Liver (tissue), 9 donors: ENCODE results near the gene KIRREL1. TPM values are rescaled to one million over a fixed set of nuclear protein-coding genes. Genes with fewer than 3 reads are reported as not detected.

Source experiments
- DNase-seq: peaks from one replicate; pipeline ENCODE4 v3.0.0-alpha.2; 2017; ENCODE audit warnings: low spot score
- H3K27ac ChIP-seq, 2 donors: one replicate each; pipeline ENCODE4 v1.7.0; 2013; ENCODE audit warnings: inconsistent platforms in 2 of 2, low read length in 2 of 2, control low read depth in 1 of 2, low read depth in 1 of 2, mild to moderate bottlenecking in 1 of 2
- H3K27me3 ChIP-seq, 4 donors: one replicate each; pipeline versions ENCODE4 v1.6.1 to v1.7.0; 2013; ENCODE audit warnings: low read length in 3 of 4, inconsistent platforms in 1 of 4, mild to moderate bottlenecking in 1 of 4, moderate library complexity in 1 of 4; ENCODE audit not compliant: control insufficient read depth in 4 of 4, insufficient read depth in 4 of 4
- H3K36me3 ChIP-seq, 4 donors: one replicate each; pipeline versions ENCODE4 v1.6.1 to v1.7.0; 2013; ENCODE audit warnings: low read length in 3 of 4, mild to moderate bottlenecking in 3 of 4, low read depth in 1 of 4, moderate library complexity in 1 of 4; ENCODE audit not compliant: control insufficient read depth in 4 of 4, insufficient read depth in 3 of 4
- H3K4me1 ChIP-seq, 4 donors: one replicate each; pipeline versions ENCODE4 v1.6.1 to v1.7.0; 2013; ENCODE audit warnings: low read length in 3 of 4, mild to moderate bottlenecking in 3 of 4, moderate library complexity in 1 of 4; ENCODE audit not compliant: control insufficient read depth in 4 of 4, insufficient read depth in 4 of 4
- H3K4me3 ChIP-seq, 3 donors: one replicate each; pipeline versions ENCODE4 v1.6.1 to v1.7.0; 2013; ENCODE audit warnings: low read length in 3 of 3, control low read depth in 1 of 3, low read depth in 1 of 3, mild to moderate bottlenecking in 1 of 3
- H3K9ac ChIP-seq, 2 donors: one replicate each; pipeline ENCODE4 v1.7.0; 2013; ENCODE audit warnings: low read length in 2 of 2, mild to moderate bottlenecking in 2 of 2, moderate library complexity in 2 of 2, control low read depth in 1 of 2, low read depth in 1 of 2
- H3K9me3 ChIP-seq, 4 donors: one replicate each; pipeline versions ENCODE4 v1.6.1 to v1.7.0; 2013; ENCODE audit warnings: low read length in 3 of 4; ENCODE audit not compliant: control insufficient read depth in 4 of 4
- EGR1 ChIP-seq, 2 donors: IDR thresholded peaks; 2 replicates each; pipeline ENCODE4 v1.6.1; 2016 to 2018; ENCODE audit warnings: antibody characterized with exemption in 2 of 2, low read depth in 2 of 2
- FOXA1 ChIP-seq: IDR thresholded peaks from 2 replicates; pipeline ENCODE4 v1.6.1; 2016; ENCODE audit warnings: antibody characterized with exemption
- FOXA2 ChIP-seq: IDR thresholded peaks from 2 replicates; pipeline ENCODE4 v1.6.1; 2016; ENCODE audit warnings: antibody characterized with exemption
- GABPA ChIP-seq, 2 donors: IDR thresholded peaks in 1 of 2; conservative IDR thresholded peaks in 1 of 2; 2 replicates each; pipeline ENCODE4 v1.6.1; 2016; ENCODE audit warnings: antibody characterized with exemption in 2 of 2, mild to moderate bottlenecking in 1 of 2, moderate library complexity in 1 of 2
- HNF4A ChIP-seq, 2 donors: conservative IDR thresholded peaks; 2 replicates each; pipeline ENCODE4 v1.6.1; 2016; ENCODE audit warnings: antibody characterized with exemption in 2 of 2, mild to moderate bottlenecking in 2 of 2
- HNF4G ChIP-seq: IDR thresholded peaks from 2 replicates; pipeline ENCODE4 v1.6.1; 2016; ENCODE audit warnings: antibody characterized with exemption
- JUND ChIP-seq, 2 donors: IDR thresholded peaks; 2 replicates each; pipeline ENCODE4 v1.6.1; 2016; ENCODE audit warnings: antibody characterized with exemption in 2 of 2
- NR2F2 ChIP-seq: IDR thresholded peaks from 2 replicates; pipeline ENCODE4 v1.6.1; 2016; ENCODE audit warnings: antibody characterized with exemption
- RAD21 ChIP-seq, 2 donors: IDR thresholded peaks; 2 replicates each; pipeline ENCODE4 v1.6.1; 2016; ENCODE audit warnings: antibody characterized with exemption in 2 of 2, mild to moderate bottlenecking in 2 of 2
- RXRA ChIP-seq, 2 donors: IDR thresholded peaks; 2 replicates each; pipeline ENCODE4 v1.6.1; 2017 to 2018; ENCODE audit warnings: antibody characterized with exemption in 2 of 2, mild to moderate bottlenecking in 1 of 2
- SP1 ChIP-seq: IDR thresholded peaks from 2 replicates; pipeline ENCODE4 v1.6.1; 2018; ENCODE audit warnings: antibody characterized with exemption, mild to moderate bottlenecking
- TAF1 ChIP-seq: conservative IDR thresholded peaks from 2 replicates; pipeline ENCODE4 v1.6.1; 2016; ENCODE audit warnings: antibody characterized with exemption, mild to moderate bottlenecking
- YY1 ChIP-seq: IDR thresholded peaks from 2 replicates; pipeline ENCODE4 v1.6.1; 2016; ENCODE audit warnings: antibody characterized with exemption, mild to moderate bottlenecking
- WGBS: extraction: QIAGEN DNeasy Blood & Tissue Kit; methylation state at CpG from one replicate; pipeline ENCODE4 v1.1.7; 2013; 5-methylcytosine and 5-hydroxymethylcytosine counted together
- polyA plus RNA-seq, 2 donors: library from polyadenylated mRNA; stranded (reverse) in 1 of 2; unstranded in 1 of 2; fragments of 200-250 nt in 1 of 2; fragments of >200 nt in 1 of 2; fragmentation: Nextera tagmentation in 1 of 2; extraction: Ambion mirVana in 1 of 2; gene quantifications; one replicate each; pipeline versions ENCODE4 v1.2.1 to v1.2.3, GENCODE V29; 2013 to 2015
- total RNA-seq, 2 donors: library from RNA; depleted of rRNA; stranded (reverse); fragments of >200 nt; gene quantifications; one replicate each; pipeline ENCODE4 v1.2.3, GENCODE V29; 2014
- TF ChIP-seq, protein P1 (sequence below): fragments of 150-350 bp; IDR thresholded peaks from 2 replicates; pipeline ENCODE4 v1.5.1; 2017; ENCODE audit warnings: improper control_type of control experiment, low read depth, low read length; ENCODE audit not compliant: missing input control
- TF ChIP-seq, protein P2 (sequence below): IDR thresholded peaks from 2 replicates; pipeline ENCODE4 v1.6.1; 2016; ENCODE audit warnings: antibody characterized with exemption, mild to moderate bottlenecking
- TF ChIP-seq, protein P3 (sequence below): IDR thresholded peaks from 2 replicates; pipeline ENCODE4 v1.6.1; 2016; ENCODE audit warnings: antibody characterized with exemption
- TF ChIP-seq, protein P4 (sequence below): IDR thresholded peaks from 2 replicates; pipeline ENCODE4 v1.6.1; 2016; ENCODE audit warnings: antibody characterized with exemption
- donor health status: healthy.
- donor health status: healthy.
- donor health status: healthy.
- donor health status: healthy.
- donor health status: healthy.

The KIRREL1 gene
- total and polyA plus RNA-seq, 4 donors = 0.82 to 6.0 (median 3.1) TPM

DNA sequence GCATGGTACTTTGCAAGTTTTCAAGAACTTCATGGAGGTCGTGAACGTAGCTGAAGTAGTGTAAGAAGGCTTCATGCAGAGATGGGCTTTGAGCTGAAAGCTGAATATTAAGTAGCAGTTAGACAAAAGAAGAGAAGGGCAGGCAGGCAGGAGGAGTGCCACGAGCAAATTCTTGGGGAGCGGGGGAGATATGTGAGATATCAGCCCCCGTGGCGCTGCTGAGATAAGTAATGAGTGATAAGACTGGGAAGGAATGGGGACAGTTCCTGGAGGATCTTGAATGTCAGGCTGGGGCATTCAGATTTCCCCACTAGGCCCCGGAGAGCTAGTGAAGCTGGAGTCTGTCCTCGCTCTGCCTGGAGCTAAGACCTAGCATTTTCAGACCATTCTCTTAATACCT lies 27.9 kb upstream of the KIRREL1 start:
- Histone ChIP-seq H3K36me3 (no peaks in the 10 kb centered on the region), H3K9ac (no peak overlapping the region), H3K27ac (no peak overlapping the region), H3K4me1 (peaks cover 4 to 12% (median 10%) of the 10 kb centered on the region in 4 donors), H3K9me3 (peaks cover 0 to 3% (median 0%) of the 10 kb centered on the region in 4 donors), H3K4me3 (no peak overlapping the region), H3K27me3 (no peaks in the 10 kb centered on the region)
- TF ChIP-seq FOXA1 = no peak
- TF ChIP-seq RXRA (IDR thresholded peaks at IDR 0.05) = no peak
- TF ChIP-seq GABPA (IDR thresholded peaks at IDR 0.05 in 1 of 2, conservative IDR thresholded peaks at IDR 0.05 in 1 of 2) = no peak
- TF ChIP-seq, protein P1, sequence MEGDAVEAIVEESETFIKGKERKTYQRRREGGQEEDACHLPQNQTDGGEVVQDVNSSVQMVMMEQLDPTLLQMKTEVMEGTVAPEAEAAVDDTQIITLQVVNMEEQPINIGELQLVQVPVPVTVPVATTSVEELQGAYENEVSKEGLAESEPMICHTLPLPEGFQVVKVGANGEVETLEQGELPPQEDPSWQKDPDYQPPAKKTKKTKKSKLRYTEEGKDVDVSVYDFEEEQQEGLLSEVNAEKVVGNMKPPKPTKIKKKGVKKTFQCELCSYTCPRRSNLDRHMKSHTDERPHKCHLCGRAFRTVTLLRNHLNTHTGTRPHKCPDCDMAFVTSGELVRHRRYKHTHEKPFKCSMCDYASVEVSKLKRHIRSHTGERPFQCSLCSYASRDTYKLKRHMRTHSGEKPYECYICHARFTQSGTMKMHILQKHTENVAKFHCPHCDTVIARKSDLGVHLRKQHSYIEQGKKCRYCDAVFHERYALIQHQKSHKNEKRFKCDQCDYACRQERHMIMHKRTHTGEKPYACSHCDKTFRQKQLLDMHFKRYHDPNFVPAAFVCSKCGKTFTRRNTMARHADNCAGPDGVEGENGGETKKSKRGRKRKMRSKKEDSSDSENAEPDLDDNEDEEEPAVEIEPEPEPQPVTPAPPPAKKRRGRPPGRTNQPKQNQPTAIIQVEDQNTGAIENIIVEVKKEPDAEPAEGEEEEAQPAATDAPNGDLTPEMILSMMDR = no peak
- no peak for TF ChIP-seq TAF1
- TF ChIP-seq, protein P2, sequence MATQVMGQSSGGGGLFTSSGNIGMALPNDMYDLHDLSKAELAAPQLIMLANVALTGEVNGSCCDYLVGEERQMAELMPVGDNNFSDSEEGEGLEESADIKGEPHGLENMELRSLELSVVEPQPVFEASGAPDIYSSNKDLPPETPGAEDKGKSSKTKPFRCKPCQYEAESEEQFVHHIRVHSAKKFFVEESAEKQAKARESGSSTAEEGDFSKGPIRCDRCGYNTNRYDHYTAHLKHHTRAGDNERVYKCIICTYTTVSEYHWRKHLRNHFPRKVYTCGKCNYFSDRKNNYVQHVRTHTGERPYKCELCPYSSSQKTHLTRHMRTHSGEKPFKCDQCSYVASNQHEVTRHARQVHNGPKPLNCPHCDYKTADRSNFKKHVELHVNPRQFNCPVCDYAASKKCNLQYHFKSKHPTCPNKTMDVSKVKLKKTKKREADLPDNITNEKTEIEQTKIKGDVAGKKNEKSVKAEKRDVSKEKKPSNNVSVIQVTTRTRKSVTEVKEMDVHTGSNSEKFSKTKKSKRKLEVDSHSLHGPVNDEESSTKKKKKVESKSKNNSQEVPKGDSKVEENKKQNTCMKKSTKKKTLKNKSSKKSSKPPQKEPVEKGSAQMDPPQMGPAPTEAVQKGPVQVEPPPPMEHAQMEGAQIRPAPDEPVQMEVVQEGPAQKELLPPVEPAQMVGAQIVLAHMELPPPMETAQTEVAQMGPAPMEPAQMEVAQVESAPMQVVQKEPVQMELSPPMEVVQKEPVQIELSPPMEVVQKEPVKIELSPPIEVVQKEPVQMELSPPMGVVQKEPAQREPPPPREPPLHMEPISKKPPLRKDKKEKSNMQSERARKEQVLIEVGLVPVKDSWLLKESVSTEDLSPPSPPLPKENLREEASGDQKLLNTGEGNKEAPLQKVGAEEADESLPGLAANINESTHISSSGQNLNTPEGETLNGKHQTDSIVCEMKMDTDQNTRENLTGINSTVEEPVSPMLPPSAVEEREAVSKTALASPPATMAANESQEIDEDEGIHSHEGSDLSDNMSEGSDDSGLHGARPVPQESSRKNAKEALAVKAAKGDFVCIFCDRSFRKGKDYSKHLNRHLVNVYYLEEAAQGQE = no peak
- TF ChIP-seq EGR1 (IDR thresholded peaks at IDR 0.05; ENCODE audit: low read depth in 2 of 2) = no peak
- no peak for TF ChIP-seq SP1
- TF ChIP-seq JUND (IDR thresholded peaks at IDR 0.05) = no peak
- TF ChIP-seq HNF4G = no peak
- no peak for TF ChIP-seq FOXA2
- TF ChIP-seq NR2F2 = no peak
- TF ChIP-seq RAD21 (IDR thresholded peaks at IDR 0.05) = no peak
- no peak for TF ChIP-seq HNF4A (conservative IDR thresholded peaks at IDR 0.05)
- TF ChIP-seq, protein P3, sequence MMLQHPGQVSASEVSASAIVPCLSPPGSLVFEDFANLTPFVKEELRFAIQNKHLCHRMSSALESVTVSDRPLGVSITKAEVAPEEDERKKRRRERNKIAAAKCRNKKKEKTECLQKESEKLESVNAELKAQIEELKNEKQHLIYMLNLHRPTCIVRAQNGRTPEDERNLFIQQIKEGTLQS = no peak
- no peak for TF ChIP-seq YY1
- DNase-seq = no peak
- 77% methylated on average over 8 of the region's 8 CpGs for WGBS

DNA sequence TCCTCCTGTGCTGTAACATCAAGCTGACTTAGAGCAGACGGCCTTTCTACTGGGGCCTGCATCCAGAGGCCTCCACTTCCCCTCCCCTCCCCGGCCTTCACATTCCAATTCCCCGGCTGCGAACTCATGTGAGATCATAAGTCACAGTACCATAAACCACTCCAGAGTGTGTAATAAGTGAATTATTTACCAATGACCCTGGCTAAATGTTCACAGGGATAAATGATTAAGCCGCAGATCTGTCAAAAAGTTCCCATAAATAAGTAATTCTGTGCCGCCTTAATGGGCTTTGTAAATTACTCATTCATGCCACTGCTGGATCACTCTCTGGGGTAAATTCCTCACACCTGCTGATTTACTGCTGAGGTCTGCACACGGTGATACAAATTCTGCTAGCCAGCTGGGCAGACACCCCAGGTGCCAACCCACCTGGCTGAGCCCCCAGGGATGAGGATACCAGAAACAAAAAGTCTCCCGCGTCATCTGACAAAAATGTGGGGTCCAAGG lies 27.4 kb upstream of the KIRREL1 start:
- Histone ChIP-seq H3K4me1 (peaks cover 4 to 12% (median 10%) of the 10 kb centered on the region in 4 donors), H3K9ac (no peak overlapping the region), H3K9me3 (peaks cover 0 to 3% (median 0%) of the 10 kb centered on the region in 4 donors), H3K36me3 (no peaks in the 10 kb centered on the region), H3K27me3 (no peaks in the 10 kb centered on the region), H3K4me3 (no peak overlapping the region), H3K27ac (no peak overlapping the region)
- 37% methylated on average over 9 of the region's 9 CpGs for WGBS
- TF ChIP-seq, protein P2 = peak; percentile 16
- TF ChIP-seq SP1 (peak; percentile 35), RAD21 (IDR thresholded peaks at IDR 0.05) (no peak), HNF4A (conservative IDR thresholded peaks at IDR 0.05) (peak in 1 of 2 donors; percentile 46), RXRA (IDR thresholded peaks at IDR 0.05) (peak in 1 of 2 donors; percentile 71)
- TF ChIP-seq, protein P4, sequence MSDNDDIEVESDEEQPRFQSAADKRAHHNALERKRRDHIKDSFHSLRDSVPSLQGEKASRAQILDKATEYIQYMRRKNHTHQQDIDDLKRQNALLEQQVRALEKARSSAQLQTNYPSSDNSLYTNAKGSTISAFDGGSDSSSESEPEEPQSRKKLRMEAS = peak; percentile 76
- no peak for DNase-seq
